ENCODE data around the gene MSH4. TPM values are rescaled to one million over a fixed set of nuclear protein-coding genes. Genes with fewer than 3 reads are reported as not detected.
"Not testable (repeated sequence)": the region's sequence is repeated elsewhere in the genome, so short reads cannot be mapped to it uniquely, and the experiment has no call there.

MSH4 gene
- total and polyA plus RNA-seq, 5 donors from 2014 or later: 0.22 TPM; not detected in 4

DNA sequence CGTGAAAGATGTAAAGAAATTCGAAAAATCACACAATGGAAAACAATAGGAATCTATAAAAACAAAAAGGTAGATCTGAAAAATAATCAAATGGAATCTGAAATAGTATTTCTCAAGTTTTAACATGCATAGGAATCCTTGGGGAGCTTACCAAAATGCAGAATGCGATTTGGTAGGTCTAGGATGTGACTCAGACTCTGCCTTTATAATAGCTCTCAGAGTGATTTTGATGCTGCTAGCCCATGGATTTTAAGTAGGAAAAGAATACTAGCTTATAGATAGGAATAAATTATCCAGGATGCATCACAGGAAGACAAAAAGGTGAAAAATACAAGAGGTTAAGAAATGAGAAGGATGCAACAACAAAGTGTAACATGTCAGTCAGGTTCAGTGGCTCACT, 24.7 kb upstream of the MSH4 start:
- Histone ChIP-seq H3K36me3 (ENCODE audit: control insufficient read depth, insufficient read depth, low read length) (no peaks in the 10 kb centered on the region), H3K9me3 (ENCODE audit: control insufficient read depth in 2 of 2, low read length in 2 of 2) (no peaks in the 10 kb centered on the region), H3K4me1 (ENCODE audit: control insufficient read depth, insufficient read depth, low read length, poor library complexity, severe bottlenecking) (no peaks in the 10 kb centered on the region), H3K27me3 (ENCODE audit: control insufficient read depth, insufficient read depth, low read length) (no peaks in the 10 kb centered on the region), H3K27ac (ENCODE audit: insufficient read depth, low read length, poor library complexity, severe bottlenecking) (no peak overlapping the region), H3K4me3 (ENCODE audit: low read depth, low read length) (no peak overlapping the region)
- Mint-ChIP-seq H3K36me3 (no peaks in the 10 kb centered on the region), H3K27ac (no peak overlapping the region), H3K9me3 (peaks cover 0 to 6% (median 0%) of the 10 kb centered on the region in 7 donors), H3K4me1 (no peaks in the 10 kb centered on the region), H3K4me3 (no peak overlapping the region), H3K27me3 (peaks cover 4% of the 10 kb centered on the region)
- DNase-seq: no peak
- no peak for ATAC-seq (ENCODE audit: low read depth in 2 of 2)

DNA sequence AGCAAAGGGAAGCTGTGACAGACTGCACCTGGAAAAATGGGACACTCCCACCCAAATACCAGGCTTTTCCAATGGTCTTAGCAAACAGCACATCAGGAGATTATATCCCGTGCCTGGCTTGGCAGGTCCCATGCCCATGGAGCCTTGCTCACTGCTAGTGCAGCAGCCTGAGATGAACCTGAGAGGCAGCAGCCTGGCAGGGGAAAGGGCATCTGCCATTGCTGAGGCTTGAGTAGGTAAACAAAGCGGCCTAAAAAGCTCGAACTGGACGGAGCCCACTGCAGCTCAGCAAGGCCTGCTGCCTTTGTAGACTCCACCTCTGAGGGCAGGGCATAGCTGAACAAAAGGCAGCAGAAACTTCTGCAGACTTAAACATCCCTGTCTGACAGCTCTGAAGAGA, 18.9 kb upstream of the MSH4 start:
- ATAC-seq (ENCODE audit: low read depth in 2 of 2); H3K36me3 ChIP-seq (ENCODE audit: control insufficient read depth, insufficient read depth, low read length); H3K27ac ChIP-seq (ENCODE audit: insufficient read depth, low read length, poor library complexity, severe bottlenecking); H3K36me3 Mint-ChIP-seq; H3K27me3 ChIP-seq (ENCODE audit: control insufficient read depth, insufficient read depth, low read length); H3K27ac Mint-ChIP-seq; H3K4me3 Mint-ChIP-seq; H3K9me3 ChIP-seq (ENCODE audit: control insufficient read depth in 2 of 2, low read length in 2 of 2); DNase-seq; H3K4me3 ChIP-seq (ENCODE audit: low read depth, low read length); H3K4me1 ChIP-seq (ENCODE audit: control insufficient read depth, insufficient read depth, low read length, poor library complexity, severe bottlenecking); H3K4me1 Mint-ChIP-seq: not testable (repeated sequence)
- Mint-ChIP-seq H3K27me3 (peaks cover 22% of the 10 kb centered on the region), H3K9me3 (peaks cover 0 to 10% (median 1%) of the 10 kb centered on the region in 7 donors)

DNA sequence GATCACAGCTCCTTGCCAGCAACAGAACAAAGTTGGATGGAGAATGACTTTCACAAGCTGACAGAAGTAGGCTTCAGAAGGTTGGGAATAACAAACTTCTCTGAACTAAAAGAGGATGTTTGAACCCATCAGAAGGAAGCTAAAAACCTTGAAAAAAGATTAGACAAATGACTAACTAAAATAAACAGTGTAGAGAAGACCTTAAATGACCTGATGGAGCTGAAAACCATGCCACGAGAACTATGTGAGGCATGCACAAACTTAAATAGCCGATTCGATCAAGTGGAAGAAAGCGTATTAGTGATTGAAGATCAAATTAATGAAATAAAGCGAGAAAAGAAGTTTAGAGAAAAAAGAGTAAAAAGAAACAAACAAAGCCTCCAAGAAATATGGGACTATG, 18.0 kb upstream of the MSH4 start:
- H3K4me1 ChIP-seq (ENCODE audit: control insufficient read depth, insufficient read depth, low read length, poor library complexity, severe bottlenecking); ATAC-seq (ENCODE audit: low read depth in 2 of 2); DNase-seq; H3K4me3 ChIP-seq (ENCODE audit: low read depth, low read length); H3K36me3 ChIP-seq (ENCODE audit: control insufficient read depth, insufficient read depth, low read length); H3K4me1 Mint-ChIP-seq; H3K36me3 Mint-ChIP-seq; H3K27ac ChIP-seq (ENCODE audit: insufficient read depth, low read length, poor library complexity, severe bottlenecking); H3K4me3 Mint-ChIP-seq; H3K27ac Mint-ChIP-seq; H3K27me3 ChIP-seq (ENCODE audit: control insufficient read depth, insufficient read depth, low read length); H3K9me3 ChIP-seq (ENCODE audit: control insufficient read depth in 2 of 2, low read length in 2 of 2): not testable (repeated sequence)
- Mint-ChIP-seq H3K9me3 (peaks cover 0 to 10% (median 1%) of the 10 kb centered on the region in 7 donors), H3K27me3 (peaks cover 22% of the 10 kb centered on the region)

DNA sequence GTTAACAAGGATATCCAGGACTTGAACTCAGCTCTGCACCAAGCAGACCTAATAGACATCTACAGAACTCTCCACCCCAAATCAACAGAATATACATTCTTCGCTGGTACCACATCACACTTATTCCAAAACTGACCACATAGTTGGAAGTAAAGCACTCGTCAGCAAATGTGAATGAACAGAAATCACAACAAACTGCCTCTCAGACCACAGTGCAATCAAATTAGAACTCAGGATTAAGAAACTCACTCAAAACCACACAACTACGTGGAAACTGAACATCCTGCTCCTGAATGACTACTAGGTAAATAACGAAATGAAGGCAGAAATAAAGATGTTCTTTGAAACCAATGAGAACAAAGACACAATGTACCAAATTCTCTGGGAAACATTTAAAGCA, 16.5 kb upstream of the MSH4 start:
- H3K36me3 ChIP-seq (ENCODE audit: control insufficient read depth, insufficient read depth, low read length); H3K4me1 ChIP-seq (ENCODE audit: control insufficient read depth, insufficient read depth, low read length, poor library complexity, severe bottlenecking); H3K27ac ChIP-seq (ENCODE audit: insufficient read depth, low read length, poor library complexity, severe bottlenecking); H3K27ac Mint-ChIP-seq; H3K9me3 ChIP-seq (ENCODE audit: control insufficient read depth in 2 of 2, low read length in 2 of 2); H3K36me3 Mint-ChIP-seq; DNase-seq; ATAC-seq (ENCODE audit: low read depth in 2 of 2); H3K4me1 Mint-ChIP-seq; H3K27me3 ChIP-seq (ENCODE audit: control insufficient read depth, insufficient read depth, low read length); H3K4me3 ChIP-seq (ENCODE audit: low read depth, low read length); H3K9me3 Mint-ChIP-seq: not testable (repeated sequence)
- Mint-ChIP-seq H3K4me3 (peak overlapping the region in 1 of 4 donors; percentile 73), H3K27me3 (peaks cover 22% of the 10 kb centered on the region)

DNA sequence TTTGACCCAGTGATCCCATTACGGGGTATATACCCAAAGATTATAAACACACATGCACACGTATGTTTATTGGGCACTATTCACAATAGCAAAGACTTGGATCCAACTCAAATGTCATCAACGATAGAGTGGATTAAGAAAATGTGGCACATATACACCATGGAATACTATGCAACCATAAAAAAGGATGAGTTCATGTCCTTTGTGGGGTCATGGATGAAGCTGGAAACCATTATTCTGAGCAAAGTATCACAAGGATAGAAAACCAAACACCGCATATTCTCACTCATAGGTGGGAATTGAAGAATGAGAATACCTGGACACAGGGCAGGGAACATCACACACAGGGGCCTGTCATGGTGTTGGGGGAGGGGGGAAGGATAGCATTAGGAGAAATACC, 12.8 kb upstream of the MSH4 start:
- peaks cover 5 to 39% (median 19%) of the 10 kb centered on the region in 4 donors for H3K4me1 Mint-ChIP-seq
- H3K4me3 ChIP-seq (ENCODE audit: low read depth, low read length); H3K9me3 ChIP-seq (ENCODE audit: control insufficient read depth in 2 of 2, low read length in 2 of 2); H3K27me3 ChIP-seq (ENCODE audit: control insufficient read depth, insufficient read depth, low read length); H3K36me3 Mint-ChIP-seq; H3K27ac ChIP-seq (ENCODE audit: insufficient read depth, low read length, poor library complexity, severe bottlenecking); H3K36me3 ChIP-seq (ENCODE audit: control insufficient read depth, insufficient read depth, low read length); DNase-seq; ATAC-seq (ENCODE audit: low read depth in 2 of 2); H3K9me3 Mint-ChIP-seq: not testable (repeated sequence)
- H3K27ac Mint-ChIP-seq: peak overlapping the region in 1 of 3 donors; percentile 96
- peak overlapping the region; percentile 55 to 86 (median 75) for H3K4me3 Mint-ChIP-seq
- H3K27me3 Mint-ChIP-seq: peaks cover 22% of the 10 kb centered on the region
- peaks cover 29% of the 10 kb centered on the region for H3K4me1 ChIP-seq (ENCODE audit: control insufficient read depth, insufficient read depth, low read length, poor library complexity, severe bottlenecking)

DNA sequence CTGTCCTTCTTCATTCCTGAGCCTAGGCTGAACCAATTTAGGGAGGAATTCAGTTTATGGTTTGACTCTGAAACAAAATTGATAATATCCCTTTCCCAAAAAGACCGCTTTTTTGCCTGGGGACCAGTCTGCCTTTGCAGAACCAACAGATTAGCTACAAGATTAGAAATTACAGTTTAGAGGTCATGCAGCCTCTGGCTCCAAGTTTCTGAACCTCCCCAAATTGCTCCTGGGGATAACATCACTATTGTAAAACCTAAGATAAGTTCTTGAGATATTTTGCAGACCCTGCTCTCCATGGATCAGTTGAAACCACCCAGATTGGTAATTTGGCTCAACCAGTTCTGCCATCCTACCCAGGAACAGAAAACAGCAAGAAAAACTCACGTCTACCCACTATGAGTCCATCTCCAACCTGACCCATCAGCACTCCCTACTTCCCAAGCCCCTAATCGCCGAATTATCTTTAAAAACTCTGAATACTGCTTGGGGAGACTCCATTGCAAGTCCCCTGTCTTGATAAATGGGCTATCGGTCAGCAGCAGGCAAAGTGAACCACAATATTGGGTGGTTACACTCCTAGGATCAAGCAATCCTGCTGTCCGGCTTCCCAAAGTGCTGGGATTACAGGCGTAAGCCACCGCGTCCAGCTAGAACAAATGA, 11.2 kb upstream of the MSH4 start:
- Histone ChIP-seq H3K4me1 (ENCODE audit: control insufficient read depth, insufficient read depth, low read length, poor library complexity, severe bottlenecking) (peaks cover 44% of the 10 kb centered on the region), H3K4me3 (ENCODE audit: low read depth, low read length) (peak overlapping the region; percentile 97), H3K27ac (ENCODE audit: insufficient read depth, low read length, poor library complexity, severe bottlenecking) (peak overlapping the region; percentile 84), H3K27me3 (ENCODE audit: control insufficient read depth, insufficient read depth, low read length) (no peaks in the 10 kb centered on the region), H3K9me3 (ENCODE audit: control insufficient read depth in 2 of 2, low read length in 2 of 2) (no peaks in the 10 kb centered on the region), H3K36me3 (ENCODE audit: control insufficient read depth, insufficient read depth, low read length) (peaks cover 18% of the 10 kb centered on the region)
- peaks cover 13 to 54% (median 33%) of the 10 kb centered on the region in 4 donors for H3K4me1 Mint-ChIP-seq
- H3K4me3 Mint-ChIP-seq: peak overlapping the region; percentile 93 to 99 (median 97)
- H3K36me3 Mint-ChIP-seq: peaks cover 19% of the 10 kb centered on the region
- peaks cover 0 to 5% (median 0%) of the 10 kb centered on the region in 7 donors for H3K9me3 Mint-ChIP-seq
- no peak for DNase-seq
- peaks cover 11% of the 10 kb centered on the region for H3K27me3 Mint-ChIP-seq
- H3K27ac Mint-ChIP-seq: peak overlapping the region; percentile 97 to 98 (median 97)
- ATAC-seq (ENCODE audit: low read depth in 2 of 2): no peak

DNA sequence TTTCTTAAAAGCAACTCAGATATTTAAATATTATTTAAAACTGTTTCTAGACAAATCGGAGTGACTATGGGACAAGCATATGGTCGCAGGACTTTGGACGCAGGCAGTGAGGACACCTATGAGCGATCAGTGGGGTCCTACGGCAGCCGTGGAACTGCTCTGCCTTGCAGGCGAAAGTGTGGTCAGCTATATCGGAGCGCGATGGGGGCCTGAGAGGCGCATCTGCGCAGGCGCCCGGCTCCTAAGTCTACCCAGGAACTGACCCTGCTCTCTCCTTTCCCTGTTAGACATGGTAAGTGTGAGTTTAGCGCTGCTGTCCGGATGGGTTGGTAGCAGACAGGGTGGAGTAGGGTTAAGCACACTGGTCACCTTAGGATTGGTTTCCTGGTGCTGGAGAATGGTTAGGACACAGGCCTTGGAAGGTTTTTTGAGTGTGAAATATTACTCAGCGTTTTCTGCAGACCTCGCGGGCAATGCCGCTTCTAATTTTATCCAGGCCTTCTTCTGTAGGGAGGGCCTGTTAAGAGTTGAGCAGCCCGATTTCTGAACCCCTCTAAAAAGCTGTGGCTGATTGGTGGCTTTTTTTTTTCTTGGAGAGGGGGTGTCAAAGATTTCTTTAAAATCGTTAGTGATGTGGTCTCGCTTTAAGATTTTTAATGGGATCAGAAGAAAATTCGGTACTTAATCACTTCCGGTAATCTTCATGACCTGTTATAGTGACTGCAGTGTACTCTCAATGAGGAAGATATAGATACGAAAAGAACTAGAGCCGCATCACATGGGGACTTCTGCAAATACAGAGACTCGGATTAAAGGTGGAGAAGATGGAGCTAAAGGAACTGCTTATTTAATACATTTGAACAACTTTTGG, 10.5 kb upstream of the MSH4 start, which contains the start of gene RABGGTB:
Gene RABGGTB (plus strand): TSS at position 274 of the 871 bp plus-strand sequence. CDS start 16 bp downstream, at position 290.
- Histone ChIP-seq H3K4me1 (ENCODE audit: control insufficient read depth, insufficient read depth, low read length, poor library complexity, severe bottlenecking) (peaks cover 51% of the 10 kb centered on the region), H3K27me3 (ENCODE audit: control insufficient read depth, insufficient read depth, low read length) (no peaks in the 10 kb centered on the region), H3K36me3 (ENCODE audit: control insufficient read depth, insufficient read depth, low read length) (peaks cover 25% of the 10 kb centered on the region), H3K27ac (ENCODE audit: insufficient read depth, low read length, poor library complexity, severe bottlenecking) (peak within 1 kb of the TSS; percentile 84), H3K4me3 (ENCODE audit: low read depth, low read length) (peak within 1 kb of the TSS; percentile 97), H3K9me3 (ENCODE audit: control insufficient read depth in 2 of 2, low read length in 2 of 2) (no peaks in the 10 kb centered on the region)
- H3K9me3 Mint-ChIP-seq: peaks cover 0 to 3% (median 0%) of the 10 kb centered on the region in 7 donors
- ATAC-seq (ENCODE audit: low read depth in 2 of 2) (peak; percentile 98), DNase-seq (peak; percentile 87 to 98 (median 94))
- peak within 1 kb of the TSS; percentile 93 to 99 (median 97) for H3K4me3 Mint-ChIP-seq
- peaks cover 17 to 62% (median 39%) of the 10 kb centered on the region in 4 donors for H3K4me1 Mint-ChIP-seq
- peaks cover 4% of the 10 kb centered on the region for H3K27me3 Mint-ChIP-seq
- peak within 1 kb of the TSS; percentile 97 to 98 (median 97) for H3K27ac Mint-ChIP-seq
- peaks cover 24% of the 10 kb centered on the region for H3K36me3 Mint-ChIP-seq
